PC-3 (cell line): ENCODE data around the gene TMA7.

ENCODE experiments used
- EZH2 ChIP-seq: fragments of 300-600 bp; sonication (generic); IDR thresholded peaks from one replicate; pipeline ENCODE4 v1.6.1; 2017; ENCODE audit warnings: antibody characterized with exemption, mild to moderate bottlenecking, low read length; ENCODE audit not compliant: unreplicated experiment
- EZH2phosphoT487 ChIP-seq: fragments of 300-600 bp; sonication (generic); IDR thresholded peaks from 2 replicates; pipeline ENCODE4 v1.6.1; 2018; ENCODE audit warnings: mild to moderate bottlenecking, antibody characterized with exemption, low read length, borderline replicate concordance
- TF ChIP-seq, protein P1 (sequence below): fragments of 300-600 bp; sonication (generic); conservative IDR thresholded peaks from 2 replicates; pipeline ENCODE4 v1.5.1; 2017; ENCODE audit warnings: antibody characterized with exemption, low read depth, mild to moderate bottlenecking, low read length

DNA sequence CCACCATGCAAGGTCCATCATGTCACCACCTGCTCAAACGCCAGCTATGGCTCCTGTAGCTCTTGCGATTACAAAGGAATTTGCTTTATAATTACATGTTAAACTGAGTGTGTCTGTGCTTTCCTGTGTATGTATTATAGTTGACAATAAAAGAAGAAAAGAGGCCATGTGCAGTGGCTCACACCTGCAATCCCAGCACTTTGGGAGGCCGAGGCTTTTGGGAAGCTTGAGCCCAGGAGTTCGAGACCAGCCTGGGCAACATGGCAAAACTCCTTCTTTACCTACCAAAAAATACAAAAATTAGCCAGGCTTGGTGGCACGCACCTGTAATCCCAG is 33.5 kb downstream of the TMA7 start:
- TF ChIP-seq, protein P1, sequence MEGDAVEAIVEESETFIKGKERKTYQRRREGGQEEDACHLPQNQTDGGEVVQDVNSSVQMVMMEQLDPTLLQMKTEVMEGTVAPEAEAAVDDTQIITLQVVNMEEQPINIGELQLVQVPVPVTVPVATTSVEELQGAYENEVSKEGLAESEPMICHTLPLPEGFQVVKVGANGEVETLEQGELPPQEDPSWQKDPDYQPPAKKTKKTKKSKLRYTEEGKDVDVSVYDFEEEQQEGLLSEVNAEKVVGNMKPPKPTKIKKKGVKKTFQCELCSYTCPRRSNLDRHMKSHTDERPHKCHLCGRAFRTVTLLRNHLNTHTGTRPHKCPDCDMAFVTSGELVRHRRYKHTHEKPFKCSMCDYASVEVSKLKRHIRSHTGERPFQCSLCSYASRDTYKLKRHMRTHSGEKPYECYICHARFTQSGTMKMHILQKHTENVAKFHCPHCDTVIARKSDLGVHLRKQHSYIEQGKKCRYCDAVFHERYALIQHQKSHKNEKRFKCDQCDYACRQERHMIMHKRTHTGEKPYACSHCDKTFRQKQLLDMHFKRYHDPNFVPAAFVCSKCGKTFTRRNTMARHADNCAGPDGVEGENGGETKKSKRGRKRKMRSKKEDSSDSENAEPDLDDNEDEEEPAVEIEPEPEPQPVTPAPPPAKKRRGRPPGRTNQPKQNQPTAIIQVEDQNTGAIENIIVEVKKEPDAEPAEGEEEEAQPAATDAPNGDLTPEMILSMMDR: no peak
- TF ChIP-seq EZH2phosphoT487 (no peak), EZH2 (no peak)
